Measurements from ENCODE around the gene EGFL6. TPM values are rescaled to one million over a fixed set of nuclear protein-coding genes. Genes with fewer than 3 reads are reported as not detected.

EGFL6 gene
- total and polyA plus RNA-seq, 2 of the 13 experiments (the other 11 are each of a cell fraction or from before 2014, with no cell fraction given) = not detected

DNA sequence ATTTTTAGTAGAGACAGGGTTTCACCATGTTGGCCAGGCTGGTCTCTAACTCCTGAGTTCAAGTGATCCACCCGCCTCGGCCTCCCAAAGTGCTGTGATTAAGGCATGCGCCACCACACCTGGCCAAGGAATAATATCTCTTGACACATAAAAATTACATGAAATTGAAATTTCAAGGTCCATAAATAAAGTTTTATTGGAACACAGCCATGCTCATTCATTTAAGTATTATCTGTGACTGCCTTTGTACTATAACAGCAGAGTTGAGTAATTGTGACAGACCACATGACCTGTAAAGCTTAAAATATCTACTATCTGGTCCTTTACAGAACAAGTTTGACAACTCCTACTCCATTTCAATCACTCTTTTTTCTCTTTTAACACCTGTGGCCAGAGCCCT, 17.8 kb upstream of the EGFL6 start:
- Histone ChIP-seq H3K4me2 (ENCODE audit: low read depth, low read length) (no peak overlapping the region), H3K27ac (ENCODE audit: extremely low read length, insufficient read depth, low read length) (no peak overlapping the region), H2AFZ (ENCODE audit: low read length) (no peak overlapping the region), H3K27me3 (ENCODE audit: control insufficient read depth in 1 of 2, insufficient read depth in 2 of 2, low read length in 2 of 2) (no peaks in the 10 kb centered on the region), H3K4me1 (ENCODE audit: insufficient read depth, low read length) (no peaks in the 10 kb centered on the region), H3K36me3 (replicated peaks in 1 of 2; ENCODE audit: control insufficient read depth in 1 of 2, insufficient read depth in 2 of 2, low read length in 2 of 2) (no peaks in the 10 kb centered on the region), H4K20me1 (ENCODE audit: insufficient read depth, low read length) (no peaks in the 10 kb centered on the region), H3K9me3 (ENCODE audit: low read length) (no peaks in the 10 kb centered on the region), H3K4me3 (replicated peaks in 1 of 3; ENCODE audit: insufficient read depth in 1 of 3, low read depth in 2 of 3, low read length in 3 of 3) (no peak overlapping the region), H3K79me2 (ENCODE audit: insufficient read depth, low read length) (no peaks in the 10 kb centered on the region), H3K9ac (ENCODE audit: insufficient read depth, low read depth, low read length) (no peak overlapping the region)
- TF ChIP-seq NCOA1 (CRISPR knock-in tag; IDR thresholded peaks at IDR 0.05) = no peak
- no peak for TF ChIP-seq SCMH1 (CRISPR knock-in tag; IDR thresholded peaks at IDR 0.05; ENCODE audit: borderline replicate concordance)
- no peak for TF ChIP-seq ZFAT (CRISPR knock-in tag; conservative IDR thresholded peaks at IDR 0.05)
- TF ChIP-seq, protein P1, sequence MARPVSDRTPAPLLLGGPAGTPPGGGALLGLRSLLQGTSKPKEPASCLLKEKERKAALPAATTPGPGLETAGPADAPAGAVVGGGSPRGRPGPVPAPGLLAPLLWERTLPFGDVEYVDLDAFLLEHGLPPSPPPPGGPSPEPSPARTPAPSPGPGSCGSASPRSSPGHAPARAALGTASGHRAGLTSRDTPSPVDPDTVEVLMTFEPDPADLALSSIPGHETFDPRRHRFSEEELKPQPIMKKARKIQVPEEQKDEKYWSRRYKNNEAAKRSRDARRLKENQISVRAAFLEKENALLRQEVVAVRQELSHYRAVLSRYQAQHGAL (CRISPR knock-in tag; IDR thresholded peaks at IDR 0.05; ENCODE audit: not compliant biosample characterization) = no peak
- TF ChIP-seq ERF (CRISPR knock-in tag; IDR thresholded peaks at IDR 0.05) = no peak
- TF ChIP-seq IKZF1 (IDR thresholded peaks at IDR 0.05) = no peak
- no peak for TF ChIP-seq SIN3A (IDR thresholded peaks at IDR 0.05; ENCODE audit: borderline replicate concordance, low read depth, low read length)
- TF ChIP-seq, protein P2, sequence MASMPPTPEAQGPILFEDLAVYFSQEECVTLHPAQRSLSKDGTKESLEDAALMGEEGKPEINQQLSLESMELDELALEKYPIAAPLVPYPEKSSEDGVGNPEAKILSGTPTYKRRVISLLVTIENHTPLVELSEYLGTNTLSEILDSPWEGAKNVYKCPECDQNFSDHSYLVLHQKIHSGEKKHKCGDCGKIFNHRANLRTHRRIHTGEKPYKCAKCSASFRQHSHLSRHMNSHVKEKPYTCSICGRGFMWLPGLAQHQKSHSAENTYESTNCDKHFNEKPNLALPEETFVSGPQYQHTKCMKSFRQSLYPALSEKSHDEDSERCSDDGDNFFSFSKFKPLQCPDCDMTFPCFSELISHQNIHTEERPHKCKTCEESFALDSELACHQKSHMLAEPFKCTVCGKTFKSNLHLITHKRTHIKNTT (CRISPR knock-in tag; IDR thresholded peaks at IDR 0.05) = no peak
- no peak for TF ChIP-seq ZNF788 (CRISPR knock-in tag; IDR thresholded peaks at IDR 0.05; ENCODE audit: borderline replicate concordance)
- TF ChIP-seq, protein P3, sequence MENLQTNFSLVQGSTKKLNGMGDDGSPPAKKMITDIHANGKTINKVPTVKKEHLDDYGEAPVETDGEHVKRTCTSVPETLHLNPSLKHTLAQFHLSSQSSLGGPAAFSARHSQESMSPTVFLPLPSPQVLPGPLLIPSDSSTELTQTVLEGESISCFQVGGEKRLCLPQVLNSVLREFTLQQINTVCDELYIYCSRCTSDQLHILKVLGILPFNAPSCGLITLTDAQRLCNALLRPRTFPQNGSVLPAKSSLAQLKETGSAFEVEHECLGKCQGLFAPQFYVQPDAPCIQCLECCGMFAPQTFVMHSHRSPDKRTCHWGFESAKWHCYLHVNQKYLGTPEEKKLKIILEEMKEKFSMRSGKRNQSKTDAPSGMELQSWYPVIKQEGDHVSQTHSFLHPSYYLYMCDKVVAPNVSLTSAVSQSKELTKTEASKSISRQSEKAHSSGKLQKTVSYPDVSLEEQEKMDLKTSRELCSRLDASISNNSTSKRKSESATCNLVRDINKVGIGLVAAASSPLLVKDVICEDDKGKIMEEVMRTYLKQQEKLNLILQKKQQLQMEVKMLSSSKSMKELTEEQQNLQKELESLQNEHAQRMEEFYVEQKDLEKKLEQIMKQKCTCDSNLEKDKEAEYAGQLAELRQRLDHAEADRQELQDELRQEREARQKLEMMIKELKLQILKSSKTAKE (CRISPR knock-in tag; IDR thresholded peaks at IDR 0.05; ENCODE audit: borderline replicate concordance) = no peak
- TF ChIP-seq, protein P4, sequence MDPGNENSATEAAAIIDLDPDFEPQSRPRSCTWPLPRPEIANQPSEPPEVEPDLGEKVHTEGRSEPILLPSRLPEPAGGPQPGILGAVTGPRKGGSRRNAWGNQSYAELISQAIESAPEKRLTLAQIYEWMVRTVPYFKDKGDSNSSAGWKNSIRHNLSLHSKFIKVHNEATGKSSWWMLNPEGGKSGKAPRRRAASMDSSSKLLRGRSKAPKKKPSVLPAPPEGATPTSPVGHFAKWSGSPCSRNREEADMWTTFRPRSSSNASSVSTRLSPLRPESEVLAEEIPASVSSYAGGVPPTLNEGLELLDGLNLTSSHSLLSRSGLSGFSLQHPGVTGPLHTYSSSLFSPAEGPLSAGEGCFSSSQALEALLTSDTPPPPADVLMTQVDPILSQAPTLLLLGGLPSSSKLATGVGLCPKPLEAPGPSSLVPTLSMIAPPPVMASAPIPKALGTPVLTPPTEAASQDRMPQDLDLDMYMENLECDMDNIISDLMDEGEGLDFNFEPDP (CRISPR knock-in tag; conservative IDR thresholded peaks at IDR 0.05) = no peak
- no peak for TF ChIP-seq ZBTB38 (CRISPR knock-in tag; IDR thresholded peaks at IDR 0.05)
- TF ChIP-seq IKZF4 (CRISPR knock-in tag; IDR thresholded peaks at IDR 0.05; ENCODE audit: borderline replicate concordance, low read depth, not compliant biosample characterization) = no peak
- intact Hi-C loops (cut with micrococcal nuclease; ENCODE audit: unreplicated experiment) = no loop called here
- in situ Hi-C loops (cut with HindIII; ENCODE audit: extremely low pct_ligation_motif_present, low pct_unique_long_range_greater_than_20kb) = no loop called here
- DNase-seq (ENCODE audit: low spot score) (no peak), FAIRE-seq (no peak), ATAC-seq (no peak)
- POLR2A ChIA-PET = no interaction called here
- CTCF ChIA-PET (ENCODE audit: low intra/inter-chr PET ratio, low total read pairs) = no interaction called here
- no TSS peak for BruUV-seq (replicated peaks)
- whole genome bisulfite sequencing (ENCODE audit: low lambda C conversion rate) = 91% methylated on average over 3 of the region's 3 CpGs
